Mesenchymal stem cell (in vitro differentiated cells and primary cell): ENCODE data around the gene FLNA.

Experiments
- DNase-seq: peaks from one replicate; pipeline ENCODE4 v3.0.0-alpha.2; 2013
- H2AFZ ChIP-seq: one replicate; pipeline ENCODE4 v1.6.1; 2013; ENCODE audit warnings: low read depth, mild to moderate bottlenecking, control low read depth, inconsistent platforms, low read length, moderate library complexity
- H2AK5ac ChIP-seq: 2 replicates; pipeline ENCODE4 v1.6.1; 2013; ENCODE audit warnings: low read length, moderate library complexity, mild to moderate bottlenecking, inconsistent platforms; ENCODE audit not compliant: severe bottlenecking
- H2BK120ac ChIP-seq: one replicate; pipeline ENCODE4 v1.6.1; 2013; ENCODE audit warnings: low read depth, mild to moderate bottlenecking, inconsistent platforms, low read length, moderate library complexity
- H2BK12ac ChIP-seq, 2 experiments: one replicate each; pipeline ENCODE4 v1.6.1; 2013; ENCODE audit warnings: inconsistent platforms in 2 of 2, low read length in 2 of 2, mild to moderate bottlenecking in 2 of 2, moderate library complexity in 2 of 2, control low read depth in 1 of 2
- H2BK15ac ChIP-seq: one replicate; pipeline ENCODE4 v1.6.1; 2013; ENCODE audit warnings: mild to moderate bottlenecking, low read depth, inconsistent platforms; ENCODE audit not compliant: poor library complexity, severe bottlenecking
- H2BK5ac ChIP-seq: 2 replicates; pipeline ENCODE4 v1.6.1; 2013; ENCODE audit warnings: low read depth, mild to moderate bottlenecking, low read length, control low read depth, inconsistent platforms; ENCODE audit not compliant: poor library complexity, severe bottlenecking
- H3K14ac ChIP-seq, 2 experiments: one replicate each; pipeline ENCODE4 v1.6.1; 2013; ENCODE audit warnings: inconsistent platforms in 2 of 2, low read length in 2 of 2, control low read depth in 1 of 2, mild to moderate bottlenecking in 1 of 2, moderate library complexity in 1 of 2
- H3K18ac ChIP-seq, 2 experiments: one replicate each; pipeline ENCODE4 v1.6.1; 2013; ENCODE audit warnings: inconsistent platforms in 2 of 2, low read length in 2 of 2, control low read depth in 1 of 2, low read depth in 1 of 2, mild to moderate bottlenecking in 1 of 2
- H3K23ac ChIP-seq, 2 experiments: one replicate each; pipeline ENCODE4 v1.6.1; 2013; ENCODE audit warnings: inconsistent platforms in 2 of 2, low read length in 2 of 2, mild to moderate bottlenecking in 2 of 2, moderate library complexity in 2 of 2, control low read depth in 1 of 2
- H3K27ac ChIP-seq: 2 replicates; pipeline ENCODE4 v1.5.1; 2013; ENCODE audit warnings: mild to moderate bottlenecking, moderate library complexity, low read length, control low read depth, inconsistent platforms; ENCODE audit not compliant: poor library complexity, severe bottlenecking
- H3K27me3 ChIP-seq, 2 experiments: 2 replicates each; pipeline versions ENCODE4 v1.6.1 to v1.7.0; 2013; ENCODE audit warnings: low read length in 2 of 2, mild to moderate bottlenecking in 2 of 2, moderate library complexity in 2 of 2, control low read depth in 1 of 2, inconsistent platforms in 1 of 2; ENCODE audit not compliant: control insufficient read depth in 1 of 2, insufficient read depth in 1 of 2
- H3K36me3 ChIP-seq, 2 experiments: 2 replicates each; pipeline versions ENCODE4 v1.6.1 to v1.7.0; 2013; ENCODE audit warnings: low read length in 2 of 2, control low read depth in 1 of 2, inconsistent platforms in 1 of 2, low read depth in 1 of 2, mild to moderate bottlenecking in 1 of 2; ENCODE audit not compliant: insufficient read depth in 2 of 2, control insufficient read depth in 1 of 2
- H3K4ac ChIP-seq, 2 experiments: one replicate each; pipeline ENCODE4 v1.6.1; 2013; ENCODE audit warnings: inconsistent platforms in 2 of 2, low read length in 2 of 2, mild to moderate bottlenecking in 2 of 2, moderate library complexity in 2 of 2, control low read depth in 1 of 2, low read depth in 1 of 2
- H3K4me1 ChIP-seq: 2 replicates; pipeline ENCODE4 v1.6.1; 2013; ENCODE audit warnings: low read depth, low read length, control low read depth; ENCODE audit not compliant: control insufficient read depth, insufficient read depth
- H3K4me2 ChIP-seq: 2 replicates; pipeline ENCODE4 v1.6.1; 2013; ENCODE audit warnings: low read length, mild to moderate bottlenecking, inconsistent platforms; ENCODE audit not compliant: poor library complexity, severe bottlenecking
- H3K4me3 ChIP-seq, 2 experiments: 2 replicates each; pipeline versions ENCODE4 v1.5.1 to v1.7.0; 2013; ENCODE audit warnings: low read length in 2 of 2, mild to moderate bottlenecking in 2 of 2, control low read depth in 1 of 2, low read depth in 1 of 2; ENCODE audit not compliant: insufficient read depth in 1 of 2
- H3K79me1 ChIP-seq: replicated peaks from 2 replicates; pipeline ENCODE4 v1.6.1; 2013; ENCODE audit warnings: mild to moderate bottlenecking, control low read depth, low read length, inconsistent platforms; ENCODE audit not compliant: poor library complexity, severe bottlenecking
- H3K9ac ChIP-seq: 2 replicates; pipeline ENCODE4 v1.7.0; 2013; ENCODE audit warnings: mild to moderate bottlenecking, low read length, moderate library complexity
- H3K9me3 ChIP-seq: 2 replicates; pipeline ENCODE4 v1.7.0; 2013; ENCODE audit warnings: mild to moderate bottlenecking, low read length; ENCODE audit not compliant: control insufficient read depth
- H4K8ac ChIP-seq: one replicate; pipeline ENCODE4 v1.6.1; 2013; ENCODE audit warnings: inconsistent platforms, mild to moderate bottlenecking, low read length, moderate library complexity
- H4K91ac ChIP-seq: one replicate; pipeline ENCODE4 v1.6.1; 2013; ENCODE audit warnings: mild to moderate bottlenecking, low read length, inconsistent platforms
- WGBS: methylation state at CpG from one replicate; pipeline ENCODE4 v1.1.7; 2013; ENCODE audit warnings: mixed read lengths; 5-methylcytosine and 5-hydroxymethylcytosine counted together

The FLNA gene

GRCh38 chrX:154327038-154327820 is 47.2 kb downstream of the FLNA start:
- Histone ChIP-seq H2BK120ac (no peak overlapping the region), H4K8ac (no peak overlapping the region), H3K9me3 (no peaks in the 10 kb centered on the region), H3K4me2 (no peak overlapping the region), H2BK5ac (no peak overlapping the region), H2AFZ (peak overlapping the region; percentile 53), H3K18ac (peak overlapping the region in 1 of 2 experiments; percentile 34), H3K79me1 (no peaks in the 10 kb centered on the region), H3K4ac (no peak overlapping the region), H3K14ac (no peak overlapping the region), H3K4me3 (no peak overlapping the region), H3K36me3 (no peaks in the 10 kb centered on the region), H4K91ac (no peak overlapping the region), H3K27me3 (peaks cover 15 to 91% of the 10 kb centered on the region in 2 experiments), H3K23ac (no peak overlapping the region), H3K4me1 (peaks cover 13% of the 10 kb centered on the region), H3K27ac (no peak overlapping the region), H2AK5ac (no peak overlapping the region), H2BK12ac (no peak overlapping the region), H3K9ac (no peak overlapping the region), H2BK15ac (no peak overlapping the region)
- DNase-seq: no peak
- WGBS: 83% methylated on average over 11 of the region's 11 CpGs

- DNase-seq: peak; percentile 33
- Histone ChIP-seq H3K4me3 (no peak overlapping the region), H3K36me3 (no peaks in the 10 kb centered on the region), H3K18ac (no peak overlapping the region), H3K27me3 (peaks cover 22 to 88% of the 10 kb centered on the region in 2 experiments), H2AFZ (no peak overlapping the region), H3K14ac (no peak overlapping the region), H2BK120ac (no peak overlapping the region), H2AK5ac (no peak overlapping the region), H3K4me2 (peak overlapping the region; percentile 22), H3K23ac (no peak overlapping the region), H2BK15ac (no peak overlapping the region), H3K27ac (no peak overlapping the region), H3K79me1 (no peaks in the 10 kb centered on the region), H2BK12ac (no peak overlapping the region), H3K4ac (no peak overlapping the region), H3K9me3 (no peaks in the 10 kb centered on the region), H2BK5ac (no peak overlapping the region), H3K4me1 (peaks cover 13% of the 10 kb centered on the region), H4K8ac (no peak overlapping the region), H4K91ac (no peak overlapping the region), H3K9ac (no peak overlapping the region)
- WGBS: 19% methylated on average over 5 of the region's 8 CpGs
These were observed 48.9 kb downstream of the FLNA start for GRCh38 chrX:154325541-154325940.

GRCh38 chrX:154323537-154323936 is 50.9 kb downstream of the FLNA start:
- Histone ChIP-seq H4K91ac (no peak overlapping the region), H3K27me3 (peaks cover 24 to 86% of the 10 kb centered on the region in 2 experiments), H2BK15ac (no peak overlapping the region), H3K27ac (no peak overlapping the region), H2AK5ac (no peak overlapping the region), H3K18ac (no peak overlapping the region), H2BK12ac (no peak overlapping the region), H2AFZ (no peak overlapping the region), H3K4me2 (no peak overlapping the region), H3K36me3 (no peaks in the 10 kb centered on the region), H3K79me1 (no peaks in the 10 kb centered on the region), H3K4ac (no peak overlapping the region), H2BK5ac (no peak overlapping the region), H2BK120ac (no peak overlapping the region), H4K8ac (no peak overlapping the region), H3K14ac (no peak overlapping the region), H3K4me3 (no peak overlapping the region), H3K23ac (no peak overlapping the region), H3K9ac (no peak overlapping the region), H3K9me3 (no peaks in the 10 kb centered on the region), H3K4me1 (peaks cover 13% of the 10 kb centered on the region)
- no peak for DNase-seq
- 67% methylated on average over 7 of the region's 7 CpGs for WGBS

DNA sequence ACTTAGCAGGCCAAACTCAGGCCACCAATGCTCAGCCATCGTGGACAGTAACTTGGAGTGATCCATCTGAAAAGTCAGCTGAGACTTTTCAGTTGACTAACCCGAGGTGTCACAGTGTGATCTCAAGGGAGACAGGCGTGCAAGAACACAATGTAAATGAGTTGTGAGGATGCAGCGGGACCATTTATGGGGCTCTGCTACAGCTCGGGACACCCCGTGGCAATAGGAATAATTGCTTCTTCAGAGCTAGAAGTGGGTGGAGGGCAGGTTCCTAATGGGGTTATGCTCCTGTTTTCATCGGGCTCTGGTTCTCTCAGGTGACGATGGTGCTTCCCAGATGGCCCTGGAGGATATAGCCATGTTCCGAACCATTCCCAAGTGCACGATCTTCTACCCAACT is 51.5 kb downstream of the FLNA start:
- H3K4me3 ChIP-seq: no peak overlapping the region
- H3K9ac ChIP-seq: no peak overlapping the region
- no peak overlapping the region for H2BK15ac ChIP-seq
- no peak overlapping the region for H3K18ac ChIP-seq
- H2BK5ac ChIP-seq: no peak overlapping the region
- peaks cover 13% of the 10 kb centered on the region for H3K4me1 ChIP-seq
- H3K4ac ChIP-seq: no peak overlapping the region
- no peak overlapping the region for H4K91ac ChIP-seq
- H3K79me1 ChIP-seq: no peaks in the 10 kb centered on the region
- H2BK120ac ChIP-seq: no peak overlapping the region
- WGBS: 93% methylated on average over 10 of the region's 10 CpGs
- H3K4me2 ChIP-seq: no peak overlapping the region
- H3K23ac ChIP-seq: no peak overlapping the region
- no peaks in the 10 kb centered on the region for H3K36me3 ChIP-seq
- no peak overlapping the region for H4K8ac ChIP-seq
- H3K14ac ChIP-seq: no peak overlapping the region
- no peak overlapping the region for H2BK12ac ChIP-seq
- no peak overlapping the region for H3K27ac ChIP-seq
- no peak for DNase-seq
- H2AK5ac ChIP-seq: no peak overlapping the region
- H3K9me3 ChIP-seq: no peaks in the 10 kb centered on the region
- H2AFZ ChIP-seq: no peak overlapping the region
- H3K27me3 ChIP-seq: peaks cover 23 to 83% of the 10 kb centered on the region in 2 experiments
